ENCODE data around the gene TESMIN.

DNA sequence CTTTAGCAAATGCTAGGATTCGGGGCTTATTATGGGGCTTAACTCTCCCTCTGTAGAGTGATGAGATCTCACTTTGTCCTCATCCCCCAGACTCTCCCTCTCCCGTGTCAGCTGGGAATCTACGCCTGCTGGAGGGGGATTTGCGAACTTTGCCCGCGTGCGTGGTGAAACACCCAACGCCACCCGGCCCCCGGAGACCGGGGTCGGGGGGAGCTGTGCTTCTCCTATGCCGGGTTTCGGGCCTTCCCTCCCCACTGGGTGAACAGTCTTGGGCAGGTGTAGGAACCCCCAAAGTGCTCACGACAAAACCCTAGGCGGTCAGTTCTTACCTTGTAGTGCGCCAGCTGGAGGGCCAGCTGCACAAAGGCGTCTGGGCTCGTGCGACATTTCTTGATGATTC lies 21.6 kb upstream of the TESMIN start:
- no peak for TF ChIP-seq CTCF (IDR thresholded peaks at IDR 0.05)
- no peak for TF ChIP-seq EP300 (IDR thresholded peaks at IDR 0.05; ENCODE audit: low read depth)
- TF ChIP-seq POLR2AphosphoS5 (IDR thresholded peaks at IDR 0.05) = no peak

All from transverse colon (tissue), 4 donors.